HEK293T (cell line): ENCODE results near the gene SYT5.

ENCODE experiments used
- CTCF ChIA-PET: fragments of 350-600 bp; formaldehyde crosslinking; extraction: SDS; loops from one replicate; lab custom pipeline; 2021; ENCODE audit warnings: antibody characterized with exemption, inconsistent platforms; lab: Yijun Ruan, JAX
- POLR2A ChIA-PET: fragments of 350-600 bp; formaldehyde crosslinking; extraction: SDS; loops from one replicate; lab custom pipeline; 2020; ENCODE audit warnings: antibody characterized with exemption, inconsistent platforms; lab: Yijun Ruan, JAX
- DNase-seq: peaks from one replicate; pipeline ENCODE4 v3.0.0; 2012; ENCODE audit warnings: mixed read lengths; ENCODE audit errors: extremely low spot score
- ARNT ChIP-seq: fragments of 450-650 bp; IDR thresholded peaks from 2 replicates; pipeline ENCODE4 v1.6.1; 2017; ENCODE audit warnings: mild to moderate bottlenecking
- BHLHE40 ChIP-seq: fragments of 450-650 bp; IDR thresholded peaks from 2 replicates; pipeline ENCODE4 v1.6.1; 2016; ENCODE audit warnings: mild to moderate bottlenecking, moderate library complexity, borderline replicate concordance
- CTBP1 ChIP-seq: fragments of 450-650 bp; IDR thresholded peaks from 2 replicates; pipeline ENCODE4 v1.6.1; 2016; ENCODE audit warnings: borderline replicate concordance
- ELF4 ChIP-seq: fragments of 450-650 bp; IDR thresholded peaks from 2 replicates; pipeline ENCODE4 v1.6.1; 2017; ENCODE audit warnings: antibody characterized with exemption
- FOXA1 ChIP-seq: fragments of 450-650 bp; IDR thresholded peaks from 2 replicates; pipeline ENCODE4 v1.6.1; 2016; ENCODE audit warnings: mild to moderate bottlenecking
- FOXK2 ChIP-seq: fragments of 450-650 bp; IDR thresholded peaks from 2 replicates; pipeline ENCODE4 v1.6.1; 2016; ENCODE audit warnings: mild to moderate bottlenecking
- FOXM1 ChIP-seq: fragments of 450-650 bp; IDR thresholded peaks from 2 replicates; pipeline ENCODE4 v1.6.1; 2017; ENCODE audit warnings: mild to moderate bottlenecking, borderline replicate concordance
- HDGF ChIP-seq: fragments of 450-650 bp; IDR thresholded peaks from 2 replicates; pipeline ENCODE4 v1.6.1; 2017; ENCODE audit warnings: antibody characterized with exemption, borderline replicate concordance
- L3MBTL2 ChIP-seq: fragments of 450-650 bp; conservative IDR thresholded peaks from 2 replicates; pipeline ENCODE4 v1.6.1; 2016; ENCODE audit warnings: mild to moderate bottlenecking
- LEF1 ChIP-seq: fragments of 450-650 bp; IDR thresholded peaks from 2 replicates; pipeline ENCODE4 v1.6.1; 2017; ENCODE audit warnings: mild to moderate bottlenecking, borderline replicate concordance
- NFRKB ChIP-seq: fragments of 450-650 bp; IDR thresholded peaks from 2 replicates; pipeline ENCODE4 v1.6.1; 2016; ENCODE audit warnings: mild to moderate bottlenecking, moderate library complexity
- PKNOX1 ChIP-seq: fragments of 450-650 bp; IDR thresholded peaks from 2 replicates; pipeline ENCODE4 v1.6.1; 2016
- SP1 ChIP-seq: fragments of 450-650 bp; IDR thresholded peaks from 2 replicates; pipeline ENCODE4 v1.6.1; 2017
- SUZ12 ChIP-seq: fragments of 450-650 bp; IDR thresholded peaks from 2 replicates; pipeline ENCODE4 v1.6.1; 2016; ENCODE audit warnings: mild to moderate bottlenecking
- TARDBP ChIP-seq: fragments of 450-650 bp; IDR thresholded peaks from 2 replicates; pipeline ENCODE4 v1.6.1; 2016
- ZNF384 ChIP-seq: fragments of 450-650 bp; IDR thresholded peaks from 2 replicates; pipeline ENCODE4 v1.6.1; 2016

Gene SYT5

GRCh38 chr19:55223291-55224037, 43.4 kb upstream of the SYT5 start:
- POLR2A ChIA-PET = no interaction called here
- no peak for TF ChIP-seq HDGF
- no peak for DNase-seq
- CTCF ChIA-PET = no interaction called here

GRCh38 chr19:55220525-55220924, 40.4 kb upstream of the SYT5 start:
- ChIA-PET CTCF (interaction anchor here (0.9 kb wide), 1 partner anchor 11 kb away, joined by 3 read pairs; the partner anchor contains the start of gene PTPRH), POLR2A (interaction anchor here (0.8 to 1.2 kb wide), 2 partner anchors 19 to 39 kb away, joined by 3 read pairs; no protein-coding TSS in a partner anchor)
- TF ChIP-seq SP1 = no peak
- no peak for TF ChIP-seq ARNT
- TF ChIP-seq ELF4 = no peak
- no peak for TF ChIP-seq FOXM1
- no peak for TF ChIP-seq TARDBP
- TF ChIP-seq L3MBTL2 = no peak
- no peak for TF ChIP-seq LEF1
- no peak for TF ChIP-seq ZNF384
- no peak for TF ChIP-seq BHLHE40
- TF ChIP-seq HDGF = no peak
- TF ChIP-seq NFRKB = no peak
- no peak for DNase-seq

GRCh38 chr19:55216461-55217198, 36.5 kb upstream of the SYT5 start:
- POLR2A ChIA-PET = interaction anchor here (1.0 to 2.5 kb wide), 5 partner anchors 9 to 63 kb away, joined by 3 to 25 read pairs (median 4); partner anchors contain the start of genes HSPBP1 and PPP6R1
- DNase-seq = peak; percentile 84
- TF ChIP-seq SUZ12 (no peak), FOXM1 (peak; percentile 98), ARNT (peak; percentile 50; the same call in 1 of the 2 replicates), FOXA1 (no peak), TARDBP (no peak), L3MBTL2 (peak; percentile 45), ELF4 (peak; percentile 96), HDGF (no peak), SP1 (no peak), BHLHE40 (no peak), NFRKB (no peak), ZNF384 (no peak), LEF1 (no peak), PKNOX1 (peak; percentile 84), FOXK2 (peak; percentile 34; the same call in 1 of the 2 replicates), CTBP1 (no peak; the same call in 1 of the 2 replicates)
- CTCF ChIA-PET = no interaction called here

DNA sequence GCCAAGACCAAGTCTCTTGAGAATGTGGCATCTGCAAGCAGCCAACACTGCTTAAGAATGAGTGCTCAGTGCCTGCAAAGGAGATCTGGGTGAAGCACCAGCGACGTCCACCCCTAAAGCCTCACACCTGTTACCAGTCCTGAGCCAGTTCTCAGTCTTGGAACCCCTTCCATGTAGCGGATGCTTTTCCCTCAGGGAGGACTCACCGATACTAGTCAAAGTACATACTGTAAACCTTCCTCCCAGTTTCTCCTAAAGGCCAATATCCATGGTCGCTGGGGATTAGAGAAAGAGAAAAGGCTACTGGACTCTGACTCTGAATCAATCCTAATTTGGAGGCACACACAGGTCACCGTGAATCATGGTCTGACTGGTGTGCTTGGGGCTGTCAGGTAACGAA, 33.5 kb upstream of the SYT5 start:
- no peak for DNase-seq
- TF ChIP-seq SUZ12 (no peak), FOXK2 (no peak), LEF1 (no peak), TARDBP (no peak), SP1 (no peak), NFRKB (no peak), CTBP1 (no peak), PKNOX1 (no peak), ARNT (no peak), BHLHE40 (no peak), L3MBTL2 (no peak), ZNF384 (no peak), FOXA1 (no peak)
- CTCF ChIA-PET = no interaction called here
- POLR2A ChIA-PET = no interaction called here

DNA sequence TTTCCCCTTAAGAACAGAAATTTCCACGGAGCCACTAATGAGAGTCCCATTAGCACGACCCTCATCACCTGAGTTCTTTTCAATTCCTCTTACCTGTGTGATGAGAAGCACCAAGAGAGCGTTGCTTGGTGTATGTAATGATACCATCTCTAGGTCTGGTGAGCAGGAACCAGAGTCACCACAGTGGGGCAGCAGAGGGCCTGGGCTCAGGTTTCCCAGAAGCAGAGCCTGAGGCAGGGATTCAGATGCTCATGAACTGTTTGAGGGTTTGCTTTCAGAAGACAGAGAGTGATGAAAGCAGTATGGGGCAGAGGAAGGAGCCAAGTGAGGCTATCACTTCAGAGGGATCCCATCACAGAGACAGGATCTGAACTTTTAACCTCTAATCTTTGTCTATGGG, 32.4 kb upstream of the SYT5 start:
- CTCF ChIA-PET = no interaction called here
- POLR2A ChIA-PET = no interaction called here
- TF ChIP-seq FOXM1 = no peak
- no peak for TF ChIP-seq FOXA1
- TF ChIP-seq NFRKB = no peak
- TF ChIP-seq SUZ12 = no peak
- no peak for TF ChIP-seq ELF4
- TF ChIP-seq ARNT = no peak
- no peak for TF ChIP-seq FOXK2
- TF ChIP-seq HDGF = no peak
- TF ChIP-seq TARDBP = no peak
- TF ChIP-seq BHLHE40 = no peak
- TF ChIP-seq ZNF384 = no peak
- no peak for TF ChIP-seq SP1
- TF ChIP-seq LEF1 = no peak
- no peak for TF ChIP-seq PKNOX1
- TF ChIP-seq CTBP1 = no peak
- no peak for TF ChIP-seq L3MBTL2
- no peak for DNase-seq
